ENCODE results near the gene MEF2C. TPM values are rescaled to one million over a fixed set of nuclear protein-coding genes. Genes with fewer than 3 reads are reported as not detected.

Gene MEF2C
- total RNA-seq, 1 donor from 2014 or later: 0.26 TPM

DNA sequence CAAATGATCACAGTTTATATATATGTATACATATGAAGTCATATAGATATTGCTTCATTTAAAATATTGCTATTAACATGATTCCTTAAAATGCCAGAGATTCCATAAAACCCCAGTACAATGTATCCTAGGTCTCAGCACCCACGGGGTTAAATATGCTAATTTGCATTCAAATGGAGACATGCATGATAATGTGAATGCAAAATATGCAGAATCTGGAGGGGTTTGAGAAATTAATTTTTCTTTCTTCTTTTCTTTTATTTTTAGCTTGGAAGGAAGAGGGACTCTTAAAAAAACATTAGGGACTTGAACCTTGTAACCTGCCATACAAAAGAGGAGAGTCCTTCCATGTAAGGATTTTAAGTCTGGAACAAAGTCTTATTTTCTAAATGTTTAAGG, 211.9 kb downstream of the MEF2C start:
- Histone ChIP-seq H3K36me3 (no peaks in the 10 kb centered on the region), H3K4me2 (no peak overlapping the region), H2AFZ (replicated peaks) (no peak overlapping the region), H3K4me1 (peaks cover 5% of the 10 kb centered on the region), H3F3A (ENCODE audit: low read depth) (peaks cover 49% of the 10 kb centered on the region), H3K9me3 (ENCODE audit: low read depth) (no peaks in the 10 kb centered on the region), H3K79me2 (ENCODE audit: low read depth) (no peaks in the 10 kb centered on the region), H3K4me3 (no peak overlapping the region), H3K27me3 (peaks cover 100% of the 10 kb centered on the region), H4K20me1 (ENCODE audit: low read depth) (peaks cover 89% of the 10 kb centered on the region), H3K27ac (no peak overlapping the region), H3K9ac (no peak overlapping the region)
- no peaks in the 10 kb centered on the region for H3K9me3 Mint-ChIP-seq
- DNase-seq (ENCODE audit: low spot score): no peak
- peak overlapping the region; percentile 92 for H3K4me3 Mint-ChIP-seq
- TF ChIP-seq EZH2 (IDR thresholded peaks at IDR 0.05): no peak
- TF ChIP-seq, protein P1, sequence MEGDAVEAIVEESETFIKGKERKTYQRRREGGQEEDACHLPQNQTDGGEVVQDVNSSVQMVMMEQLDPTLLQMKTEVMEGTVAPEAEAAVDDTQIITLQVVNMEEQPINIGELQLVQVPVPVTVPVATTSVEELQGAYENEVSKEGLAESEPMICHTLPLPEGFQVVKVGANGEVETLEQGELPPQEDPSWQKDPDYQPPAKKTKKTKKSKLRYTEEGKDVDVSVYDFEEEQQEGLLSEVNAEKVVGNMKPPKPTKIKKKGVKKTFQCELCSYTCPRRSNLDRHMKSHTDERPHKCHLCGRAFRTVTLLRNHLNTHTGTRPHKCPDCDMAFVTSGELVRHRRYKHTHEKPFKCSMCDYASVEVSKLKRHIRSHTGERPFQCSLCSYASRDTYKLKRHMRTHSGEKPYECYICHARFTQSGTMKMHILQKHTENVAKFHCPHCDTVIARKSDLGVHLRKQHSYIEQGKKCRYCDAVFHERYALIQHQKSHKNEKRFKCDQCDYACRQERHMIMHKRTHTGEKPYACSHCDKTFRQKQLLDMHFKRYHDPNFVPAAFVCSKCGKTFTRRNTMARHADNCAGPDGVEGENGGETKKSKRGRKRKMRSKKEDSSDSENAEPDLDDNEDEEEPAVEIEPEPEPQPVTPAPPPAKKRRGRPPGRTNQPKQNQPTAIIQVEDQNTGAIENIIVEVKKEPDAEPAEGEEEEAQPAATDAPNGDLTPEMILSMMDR (IDR thresholded peaks at IDR 0.05): no peak
- TF ChIP-seq EZH2phosphoT487 (IDR thresholded peaks at IDR 0.05): no peak
- peaks cover 59% of the 10 kb centered on the region for H3K4me1 Mint-ChIP-seq
- H3K36me3 Mint-ChIP-seq: no peaks in the 10 kb centered on the region
- H3K27me3 Mint-ChIP-seq (ENCODE audit: insufficient read depth, low read depth): peaks cover 39% of the 10 kb centered on the region
- H3K27ac Mint-ChIP-seq: no peak overlapping the region

DNA sequence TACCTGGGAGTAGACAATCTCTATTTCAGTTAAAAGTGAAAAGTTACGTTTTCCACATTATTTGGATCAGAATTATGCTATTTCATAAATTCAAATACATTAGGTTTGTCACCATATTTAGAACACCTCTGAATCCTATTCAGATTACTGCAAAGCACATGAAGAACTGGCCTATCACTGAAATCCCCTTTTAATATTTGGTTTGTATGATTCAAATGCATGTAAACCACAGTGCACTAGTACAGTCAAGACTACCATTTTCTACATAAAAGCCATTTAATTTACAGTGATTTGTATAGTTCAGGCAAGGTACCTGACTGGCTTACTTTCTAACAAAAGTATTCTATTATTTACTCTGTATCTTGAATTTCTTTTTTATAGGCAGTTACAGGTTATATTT, 212.5 kb downstream of the MEF2C start:
- no peak for DNase-seq (ENCODE audit: low spot score)
- peaks cover 44% of the 10 kb centered on the region for H3F3A ChIP-seq (ENCODE audit: low read depth)
- H3K9me3 Mint-ChIP-seq: no peaks in the 10 kb centered on the region
- no peak overlapping the region for H3K27ac Mint-ChIP-seq
- peaks cover 100% of the 10 kb centered on the region for H3K27me3 ChIP-seq
- peak overlapping the region; percentile 13 for H3K4me3 Mint-ChIP-seq
- no peak overlapping the region for H3K4me3 ChIP-seq
- H3K36me3 Mint-ChIP-seq: no peaks in the 10 kb centered on the region
- no peaks in the 10 kb centered on the region for H3K9me3 ChIP-seq (ENCODE audit: low read depth)
- no peak overlapping the region for H3K4me2 ChIP-seq
- H4K20me1 ChIP-seq (ENCODE audit: low read depth): peaks cover 89% of the 10 kb centered on the region
- no peaks in the 10 kb centered on the region for H3K36me3 ChIP-seq
- H3K4me1 ChIP-seq: peaks cover 5% of the 10 kb centered on the region
- H3K9ac ChIP-seq: no peak overlapping the region
- H3K27ac ChIP-seq: no peak overlapping the region
- H3K4me1 Mint-ChIP-seq: peaks cover 60% of the 10 kb centered on the region
- H3K27me3 Mint-ChIP-seq (ENCODE audit: insufficient read depth, low read depth): peaks cover 34% of the 10 kb centered on the region
- TF ChIP-seq EZH2 (IDR thresholded peaks at IDR 0.05): no peak
- TF ChIP-seq EZH2phosphoT487 (IDR thresholded peaks at IDR 0.05): no peak
- TF ChIP-seq, protein P1 (IDR thresholded peaks at IDR 0.05): no peak
- no peaks in the 10 kb centered on the region for H3K79me2 ChIP-seq (ENCODE audit: low read depth)
- H2AFZ ChIP-seq (replicated peaks): no peak overlapping the region

DNA sequence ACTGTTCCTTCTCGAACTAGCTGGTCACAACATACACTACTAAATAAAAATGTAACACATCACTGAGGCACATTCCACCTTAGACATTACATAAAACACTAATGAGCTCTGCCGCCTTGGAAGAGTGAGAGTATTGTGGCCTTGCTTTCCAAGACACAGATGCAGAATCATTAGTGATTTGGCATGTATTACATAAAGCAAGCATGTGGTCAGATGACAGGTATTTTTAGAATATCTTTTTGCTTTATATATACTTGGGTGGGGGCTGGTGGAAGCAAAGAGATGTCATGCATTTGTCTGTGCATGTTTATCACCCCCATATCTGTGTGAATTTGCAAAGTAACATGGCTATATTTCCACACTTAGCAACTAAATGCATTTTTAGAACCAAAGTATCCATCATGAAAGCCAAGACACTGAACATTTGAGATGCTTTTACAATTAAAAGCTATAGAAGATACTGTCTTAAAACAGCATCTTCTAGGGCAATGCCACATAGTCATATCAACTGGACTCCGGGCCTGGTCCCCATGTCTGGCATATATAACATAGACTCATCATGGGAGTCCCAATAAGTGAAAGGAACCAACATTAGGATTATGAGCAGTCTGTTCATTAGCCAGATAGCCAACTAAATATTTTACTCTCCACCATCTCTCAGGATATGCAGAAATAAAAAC, 213.5 kb downstream of the MEF2C start:
- peaks cover 41% of the 10 kb centered on the region for H3F3A ChIP-seq (ENCODE audit: low read depth)
- H3K27me3 Mint-ChIP-seq (ENCODE audit: insufficient read depth, low read depth): peaks cover 30% of the 10 kb centered on the region
- TF ChIP-seq EZH2 (IDR thresholded peaks at IDR 0.05) (no peak), EZH2phosphoT487 (IDR thresholded peaks at IDR 0.05) (no peak)
- TF ChIP-seq, protein P1 (IDR thresholded peaks at IDR 0.05): no peak
- H3K27me3 ChIP-seq: peaks cover 100% of the 10 kb centered on the region
- H3K4me3 Mint-ChIP-seq: peak overlapping the region; percentile 13
- no peak overlapping the region for H2AFZ ChIP-seq (replicated peaks)
- peaks cover 89% of the 10 kb centered on the region for H4K20me1 ChIP-seq (ENCODE audit: low read depth)
- H3K4me3 ChIP-seq: no peak overlapping the region
- no peak overlapping the region for H3K27ac Mint-ChIP-seq
- peaks cover 63% of the 10 kb centered on the region for H3K4me1 Mint-ChIP-seq
- no peaks in the 10 kb centered on the region for H3K79me2 ChIP-seq (ENCODE audit: low read depth)
- no peaks in the 10 kb centered on the region for H3K9me3 Mint-ChIP-seq
- no peaks in the 10 kb centered on the region for H3K36me3 Mint-ChIP-seq
- peaks cover 9% of the 10 kb centered on the region for H3K4me1 ChIP-seq
- H3K4me2 ChIP-seq: no peak overlapping the region
- DNase-seq (ENCODE audit: low spot score): no peak
- no peaks in the 10 kb centered on the region for H3K9me3 ChIP-seq (ENCODE audit: low read depth)
- H3K9ac ChIP-seq: no peak overlapping the region
- H3K27ac ChIP-seq: no peak overlapping the region
- no peaks in the 10 kb centered on the region for H3K36me3 ChIP-seq
